Astrocyte of the cerebellum (primary cell): Measurements from ENCODE around the gene ZNF563.

ENCODE experiments used
- DNase-seq: peaks from one replicate; pipeline ENCODE4 v3.0.0-alpha.2; 2011; ENCODE audit warnings: low read depth
- H3K4me3 ChIP-seq: 2 replicates; pipeline ENCODE4 v1.5.1; 2011; ENCODE audit warnings: mild to moderate bottlenecking, low read depth, low read length, moderate library complexity
- CTCF ChIP-seq: IDR thresholded peaks from 2 replicates; pipeline ENCODE4 v1.5.1; 2012; ENCODE audit warnings: low read length, low read depth, moderate library complexity, mild to moderate bottlenecking; ENCODE audit errors: missing control alignments
- in situ Hi-C: cut with HindIII; loops from 2 replicates; pipeline ENCODE4 v1.10.0; 2017; ENCODE audit warnings: low sequenced_read_pairs

Gene ZNF563

GRCh38 chr19:12278713-12279112 is 54.7 kb downstream of the ZNF563 start:
- H3K4me3 ChIP-seq = no peak overlapping the region
- DNase-seq = no peak
- TF ChIP-seq CTCF = no peak
- in situ Hi-C loops = no loop called here

GRCh38 chr19:12272980-12273901 is 60.2 kb downstream of the ZNF563 start:
- no peak overlapping the region for H3K4me3 ChIP-seq
- TF ChIP-seq CTCF = no peak
- DNase-seq = no peak
- in situ Hi-C loops = no loop called here

- DNase-seq = no peak
- in situ Hi-C loops = no loop called here
- no peak overlapping the region for H3K4me3 ChIP-seq
- TF ChIP-seq CTCF = no peak
These were observed 61.0 kb downstream of the ZNF563 start for GRCh38 chr19:12272386-12272785.

GRCh38 chr19:12270854-12271253 is 62.6 kb downstream of the ZNF563 start:
- DNase-seq = no peak
- no peak for TF ChIP-seq CTCF
- in situ Hi-C loops = no loop called here
- H3K4me3 ChIP-seq = no peak overlapping the region
